Measurements from ENCODE around the gene LRP1.

GRCh38 chr12:57104292-57104910 is 23.9 kb upstream of the LRP1 start:
- TF ChIP-seq CTCF (conservative IDR thresholded peaks at IDR 0.05) = no peak
- no peak for TF ChIP-seq ZFX (IDR thresholded peaks at IDR 0.05)
